ENCODE results near the gene RHOA. TPM values are rescaled to one million over a fixed set of nuclear protein-coding genes. Genes with fewer than 3 reads are reported as not detected.
A peak's percentile ranks its signal among the peaks of the same experiment; 100 is the strongest.

The RHOA gene
- total RNA-seq, 6 experiments from 2014 or later = 703 to 739 (median 716) TPM

DNA sequence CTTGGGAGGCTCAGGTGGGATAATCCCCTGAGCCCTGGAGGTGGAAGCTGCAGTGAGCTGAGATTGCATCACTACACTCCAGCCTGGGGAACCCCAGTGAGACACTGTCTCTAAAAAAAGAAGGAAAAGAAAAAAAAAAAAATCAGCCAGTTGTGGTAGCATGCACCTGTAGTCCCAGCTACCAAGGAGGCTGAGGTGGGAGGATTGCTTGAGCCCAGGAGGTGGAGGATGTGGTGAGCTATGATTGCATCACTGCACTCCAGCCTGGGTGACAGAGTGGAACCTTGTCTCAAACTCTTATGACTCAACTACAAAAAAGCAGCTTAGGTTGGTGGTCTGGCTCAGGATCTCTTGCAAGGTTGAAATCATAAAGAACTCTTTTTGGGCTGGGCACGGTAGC is 34.3 kb downstream of the RHOA start:
- no peak overlapping the region for H3K4me3 Mint-ChIP-seq
- peaks cover 25% of the 10 kb centered on the region for H3K4me1 Mint-ChIP-seq (ENCODE audit: low read depth)
- peaks cover 31% of the 10 kb centered on the region for H3K9me3 Mint-ChIP-seq
- H3K36me3 Mint-ChIP-seq (ENCODE audit: low read depth) = peaks cover 52% of the 10 kb centered on the region
- no peak for DNase-seq
- peaks cover 4% of the 10 kb centered on the region; the same call in 1 of the 2 replicates for H3K27me3 Mint-ChIP-seq (ENCODE audit: insufficient read depth)
- peak overlapping the region; percentile 26; the same call in 1 of the 2 replicates for H3K27ac Mint-ChIP-seq
- TF ChIP-seq, protein P1, sequence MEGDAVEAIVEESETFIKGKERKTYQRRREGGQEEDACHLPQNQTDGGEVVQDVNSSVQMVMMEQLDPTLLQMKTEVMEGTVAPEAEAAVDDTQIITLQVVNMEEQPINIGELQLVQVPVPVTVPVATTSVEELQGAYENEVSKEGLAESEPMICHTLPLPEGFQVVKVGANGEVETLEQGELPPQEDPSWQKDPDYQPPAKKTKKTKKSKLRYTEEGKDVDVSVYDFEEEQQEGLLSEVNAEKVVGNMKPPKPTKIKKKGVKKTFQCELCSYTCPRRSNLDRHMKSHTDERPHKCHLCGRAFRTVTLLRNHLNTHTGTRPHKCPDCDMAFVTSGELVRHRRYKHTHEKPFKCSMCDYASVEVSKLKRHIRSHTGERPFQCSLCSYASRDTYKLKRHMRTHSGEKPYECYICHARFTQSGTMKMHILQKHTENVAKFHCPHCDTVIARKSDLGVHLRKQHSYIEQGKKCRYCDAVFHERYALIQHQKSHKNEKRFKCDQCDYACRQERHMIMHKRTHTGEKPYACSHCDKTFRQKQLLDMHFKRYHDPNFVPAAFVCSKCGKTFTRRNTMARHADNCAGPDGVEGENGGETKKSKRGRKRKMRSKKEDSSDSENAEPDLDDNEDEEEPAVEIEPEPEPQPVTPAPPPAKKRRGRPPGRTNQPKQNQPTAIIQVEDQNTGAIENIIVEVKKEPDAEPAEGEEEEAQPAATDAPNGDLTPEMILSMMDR (IDR thresholded peaks at IDR 0.05) = no peak

DNA sequence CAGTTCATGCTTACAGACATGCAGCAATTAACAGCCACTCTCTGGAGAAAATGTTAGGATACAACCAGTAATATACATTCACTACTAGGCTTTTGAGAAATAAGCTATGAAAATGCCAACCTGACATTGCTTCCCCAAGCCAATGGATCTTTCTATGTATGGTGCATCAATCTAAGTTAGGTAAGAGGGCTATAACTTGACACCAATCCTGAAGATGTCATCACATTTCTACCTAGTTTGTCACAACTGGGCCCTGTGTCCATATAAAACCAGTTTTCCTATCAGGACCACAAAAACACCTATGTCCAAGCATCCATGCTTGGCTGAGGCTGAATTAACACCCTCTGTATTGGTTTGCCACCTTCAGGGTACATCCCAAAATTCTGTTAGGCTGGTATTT is 39.8 kb downstream of the RHOA start:
- TF ChIP-seq, protein P1 (IDR thresholded peaks at IDR 0.05) = no peak
- no peak overlapping the region for H3K4me3 Mint-ChIP-seq
- H3K36me3 Mint-ChIP-seq (ENCODE audit: low read depth) = peaks cover 50% of the 10 kb centered on the region
- peaks cover 4% of the 10 kb centered on the region; the same call in 1 of the 2 replicates for H3K9me3 Mint-ChIP-seq
- H3K27ac Mint-ChIP-seq = no peak overlapping the region
- peaks cover 4% of the 10 kb centered on the region for H3K27me3 Mint-ChIP-seq (ENCODE audit: insufficient read depth)
- peaks cover 4% of the 10 kb centered on the region; the same call in 1 of the 2 replicates for H3K4me1 Mint-ChIP-seq (ENCODE audit: low read depth)
- no peak for DNase-seq

DNA sequence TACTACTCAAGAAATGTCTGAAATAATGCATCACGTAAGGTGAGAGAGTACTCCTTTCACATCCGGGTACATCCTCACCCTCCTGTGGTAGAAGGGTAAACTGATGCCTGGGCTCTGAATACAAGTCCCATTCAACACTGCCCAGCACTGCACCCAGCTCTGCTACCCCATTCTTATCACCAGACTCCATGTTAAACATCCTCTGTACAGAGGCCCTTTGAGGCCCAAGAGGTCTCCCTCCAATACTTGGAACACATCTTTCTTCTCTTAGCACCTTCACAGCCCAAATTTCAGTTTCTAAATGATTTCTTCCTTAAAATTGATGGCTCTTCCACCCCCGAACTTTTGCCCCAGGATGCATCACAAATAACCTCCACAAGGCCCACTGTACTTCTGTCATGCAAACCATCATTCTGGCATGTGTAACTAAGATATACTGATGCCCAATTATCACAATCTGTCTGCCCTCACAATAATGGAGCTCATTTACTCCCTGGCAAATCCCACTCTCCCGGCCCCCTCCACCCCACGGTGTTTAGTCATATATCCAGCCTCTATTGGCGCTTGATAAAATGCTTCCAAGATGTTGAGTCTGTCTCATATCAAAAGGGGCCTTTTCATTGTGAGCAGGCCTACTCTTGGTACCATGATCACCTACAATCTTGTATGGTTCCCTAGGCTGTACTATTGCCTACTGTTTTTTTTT is 41.0 kb downstream of the RHOA start:
- TF ChIP-seq, protein P1 (IDR thresholded peaks at IDR 0.05) = no peak
- no peak for DNase-seq
- peak overlapping the region; percentile 28 for H3K27ac Mint-ChIP-seq
- H3K4me1 Mint-ChIP-seq (ENCODE audit: low read depth) = 0 out of 2 replicates have a peak, but pooled peaks cover 4% of the 10 kb centered on the region
- H3K27me3 Mint-ChIP-seq (ENCODE audit: insufficient read depth) = peaks cover 4% of the 10 kb centered on the region
- H3K4me3 Mint-ChIP-seq = no peak overlapping the region
- H3K36me3 Mint-ChIP-seq (ENCODE audit: low read depth) = peaks cover 56% of the 10 kb centered on the region
- no peaks in the 10 kb centered on the region; the same call in 1 of the 2 replicates for H3K9me3 Mint-ChIP-seq

DNA sequence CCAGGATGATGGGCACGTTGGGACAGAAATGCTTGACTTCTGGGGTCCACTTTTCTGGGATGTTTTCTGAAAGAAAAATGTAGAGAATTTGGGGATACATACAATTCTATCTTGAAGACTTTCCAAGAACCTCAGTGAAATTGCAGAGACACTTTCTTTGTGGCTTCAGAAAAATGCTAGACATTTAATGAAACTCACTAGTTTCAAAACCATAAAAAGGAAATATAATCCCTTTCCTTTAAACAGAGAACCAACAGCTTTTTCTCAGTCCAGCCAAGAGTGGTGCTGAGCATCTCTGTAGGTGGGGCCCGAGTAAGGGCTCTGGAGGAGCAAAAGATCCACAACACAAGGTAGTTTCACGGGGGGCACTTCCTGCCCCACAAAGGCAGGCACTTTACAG is 49.2 kb downstream of the RHOA start:
- Mint-ChIP-seq H3K36me3 (ENCODE audit: low read depth) (peaks cover 38% of the 10 kb centered on the region), H3K4me3 (peak overlapping the region; percentile 48), H3K27ac (peak overlapping the region; percentile 84), H3K27me3 (ENCODE audit: insufficient read depth) (peaks cover 2% of the 10 kb centered on the region), H3K4me1 (ENCODE audit: low read depth) (peaks cover 40% of the 10 kb centered on the region), H3K9me3 (no peaks in the 10 kb centered on the region)
- DNase-seq = peak; percentile 33
- TF ChIP-seq, protein P1 (IDR thresholded peaks at IDR 0.05) = no peak

DNA sequence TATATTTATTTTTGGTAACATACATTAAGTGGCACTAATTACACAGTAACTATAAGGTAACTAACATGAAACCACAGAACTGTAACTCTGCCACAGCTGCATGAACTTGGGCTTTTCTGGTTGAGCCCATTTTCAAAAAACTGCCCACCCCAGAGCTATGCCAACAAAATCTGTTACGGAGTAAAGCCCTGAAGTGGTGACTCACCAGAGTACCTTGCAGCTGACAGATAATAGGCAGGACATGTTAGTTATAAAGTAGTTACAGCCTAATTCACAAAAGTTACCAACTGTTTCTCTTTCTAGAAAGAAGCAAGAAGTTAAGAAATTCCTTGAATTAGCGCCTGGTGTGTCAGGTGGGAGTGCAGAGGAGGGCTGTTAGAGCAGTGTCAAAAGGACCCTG is 52.2 kb downstream of the RHOA start:
- peak overlapping the region; percentile 97 for H3K4me3 Mint-ChIP-seq
- peaks cover 49% of the 10 kb centered on the region for H3K4me1 Mint-ChIP-seq (ENCODE audit: low read depth)
- TF ChIP-seq, protein P1 (IDR thresholded peaks at IDR 0.05) = no peak
- H3K27me3 Mint-ChIP-seq (ENCODE audit: insufficient read depth) = peaks cover 4% of the 10 kb centered on the region
- peaks cover 44% of the 10 kb centered on the region for H3K36me3 Mint-ChIP-seq (ENCODE audit: low read depth)
- peak; percentile 57 for DNase-seq
- H3K27ac Mint-ChIP-seq = peak overlapping the region; percentile 95
- H3K9me3 Mint-ChIP-seq = no peaks in the 10 kb centered on the region

All from HFFc6 (cell line).